ENCODE data around the gene PRPS1L1. TPM values are rescaled to one million over a fixed set of nuclear protein-coding genes. Genes with fewer than 3 reads are reported as not detected.

The PRPS1L1 gene
- not detected in 2 replicates for total RNA-seq (2014; rRNA removed)
- polyA plus RNA-seq (2012), result not detected

DNA sequence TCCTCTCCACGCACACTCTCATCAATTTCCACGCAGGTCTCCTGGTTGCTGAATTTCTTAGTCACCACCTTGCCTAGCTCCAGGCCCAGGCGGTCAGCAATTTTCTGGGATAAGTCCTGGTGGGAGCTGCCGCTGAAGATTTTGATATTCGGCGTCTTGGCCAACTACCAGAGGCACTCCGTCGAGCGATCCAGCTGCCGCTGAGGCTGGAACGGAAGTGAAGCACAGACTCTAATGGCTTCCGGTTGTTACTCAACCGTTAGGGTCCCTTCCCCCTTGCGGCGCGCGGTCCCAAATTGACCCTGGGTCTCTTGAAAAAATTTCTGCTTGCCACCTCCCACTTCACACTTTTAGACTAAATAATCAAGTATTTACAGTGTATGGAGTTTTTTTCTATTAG, at the start of gene PRPS1L1:
PRPS1L1 (minus strand) TSS at position 219 of the 400 bp plus-strand sequence.
- DNase-seq (ENCODE audit: low read depth), result no peak

DNA sequence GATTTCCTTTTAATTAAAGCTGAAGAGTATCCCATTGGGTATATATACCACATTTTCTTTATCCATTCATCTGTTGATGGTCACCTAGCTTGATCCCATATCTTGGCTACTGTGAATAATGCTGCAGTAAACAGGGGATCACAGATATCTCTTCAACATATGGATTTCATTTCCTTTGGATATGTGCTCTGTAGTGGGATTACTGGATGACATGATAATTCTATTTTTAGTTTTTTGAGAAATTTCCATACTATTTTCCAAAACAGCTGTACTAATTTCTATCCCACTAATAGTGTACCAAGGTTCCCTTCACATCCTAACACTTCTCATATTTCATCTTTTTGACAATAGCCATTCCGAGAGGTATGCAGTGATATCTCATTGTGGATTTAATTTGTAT, 48.8 kb upstream of the PRPS1L1 start:
- DNase-seq (ENCODE audit: low read depth), result no peak

DNA sequence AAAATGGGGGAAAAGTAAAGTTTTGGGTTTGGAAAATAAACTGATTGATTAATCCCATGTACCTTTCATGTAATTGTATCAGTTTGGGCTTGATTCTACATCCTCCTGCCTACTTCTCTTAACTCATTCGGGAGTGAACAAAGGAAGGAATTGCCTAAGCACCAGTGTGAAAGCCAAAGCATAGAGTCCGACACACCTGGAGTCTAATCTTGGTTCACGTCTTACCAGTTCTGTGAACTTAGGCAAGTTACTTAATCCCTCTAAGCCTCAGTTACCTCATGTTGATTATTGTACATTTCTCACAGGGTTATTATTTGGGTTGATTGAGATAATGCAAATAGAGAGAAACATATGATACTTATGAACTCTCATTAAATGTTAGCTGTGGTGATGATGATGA, 41.1 kb upstream of the PRPS1L1 start:
- no peak for DNase-seq (ENCODE audit: low read depth)

DNA sequence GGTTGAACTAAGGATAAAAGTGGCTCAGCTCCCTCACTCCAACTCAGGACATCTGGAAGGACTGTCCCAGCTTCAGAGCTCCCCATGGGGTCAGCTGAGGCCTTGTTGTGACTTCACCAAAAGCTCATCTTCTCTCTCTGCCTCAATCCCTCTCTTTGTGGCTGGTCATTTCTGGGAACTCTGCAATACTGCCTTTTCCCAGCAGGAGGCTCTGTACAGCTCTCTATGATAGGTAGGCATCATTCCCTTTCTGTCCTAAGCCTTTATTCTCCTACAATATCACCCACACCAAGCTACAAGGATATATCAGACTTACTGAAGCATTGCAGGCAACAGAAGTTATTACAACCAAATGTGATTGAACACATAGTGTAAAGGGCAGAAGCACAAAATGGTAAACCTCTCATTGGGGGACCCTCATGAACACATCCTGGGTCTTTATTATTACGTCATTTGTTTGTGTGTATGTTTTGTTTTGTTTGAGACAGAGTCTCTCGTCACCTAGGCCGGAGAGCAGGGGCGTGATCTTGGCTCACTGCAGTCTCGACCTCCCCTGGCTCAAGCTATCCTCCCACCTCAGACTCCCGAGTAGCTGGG, 36.7 kb upstream of the PRPS1L1 start:
- peak; percentile 34 for DNase-seq (ENCODE audit: low read depth)

DNA sequence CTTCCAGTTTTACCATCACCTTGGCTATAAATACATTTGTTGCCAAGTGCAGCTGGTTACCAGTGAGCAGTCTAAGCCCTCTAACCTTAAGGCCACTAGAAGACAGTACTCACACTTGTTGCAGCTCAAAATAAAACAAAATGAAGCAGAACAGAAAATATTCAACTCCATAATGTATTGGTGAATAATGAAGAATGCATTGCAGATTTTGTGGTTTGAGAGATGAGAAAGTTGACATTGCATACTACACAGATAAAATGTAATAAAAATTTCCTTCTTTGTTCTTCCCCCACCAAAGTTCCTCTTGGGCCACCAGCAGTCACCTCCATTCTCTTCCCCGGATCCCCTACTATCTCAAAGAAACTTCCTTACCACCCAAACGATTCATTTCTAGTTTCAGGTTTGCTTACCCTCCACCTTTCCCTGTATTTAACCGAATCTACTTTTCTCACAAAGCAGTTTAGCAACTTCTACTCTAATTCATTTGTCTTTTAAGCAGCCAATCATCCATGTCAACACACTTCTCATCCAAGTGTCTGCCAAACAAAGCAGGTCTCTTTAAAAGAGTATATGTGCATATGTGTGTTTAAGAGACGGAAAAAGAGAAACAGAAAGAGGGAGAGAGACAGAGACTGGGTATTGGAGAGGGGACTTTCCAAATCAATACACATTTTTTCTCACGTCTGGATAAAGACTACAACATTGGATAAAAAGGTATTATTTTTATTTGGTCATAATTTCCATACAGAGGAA, 35.7 kb upstream of the PRPS1L1 start:
- no peak for DNase-seq (ENCODE audit: low read depth)

DNA sequence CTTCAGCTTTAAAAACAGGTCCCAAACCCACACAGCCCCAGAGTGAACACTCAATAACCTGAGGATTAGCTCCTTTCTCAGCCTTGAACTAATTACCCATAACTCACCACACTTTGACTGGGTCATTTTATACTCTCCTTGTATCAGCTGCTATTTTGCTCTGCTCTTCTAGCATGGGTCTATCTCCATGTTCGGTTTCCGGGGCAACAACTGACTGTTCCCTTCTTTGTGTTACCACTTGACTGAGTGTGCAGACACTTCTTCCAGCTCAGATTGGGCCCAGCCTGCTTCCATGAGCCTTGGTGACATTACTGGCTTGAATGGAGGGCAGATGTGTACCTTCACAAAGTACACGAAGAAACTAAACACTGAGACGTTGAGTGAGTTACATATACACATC, 31.5 kb upstream of the PRPS1L1 start:
- no peak for DNase-seq (ENCODE audit: low read depth)

DNA sequence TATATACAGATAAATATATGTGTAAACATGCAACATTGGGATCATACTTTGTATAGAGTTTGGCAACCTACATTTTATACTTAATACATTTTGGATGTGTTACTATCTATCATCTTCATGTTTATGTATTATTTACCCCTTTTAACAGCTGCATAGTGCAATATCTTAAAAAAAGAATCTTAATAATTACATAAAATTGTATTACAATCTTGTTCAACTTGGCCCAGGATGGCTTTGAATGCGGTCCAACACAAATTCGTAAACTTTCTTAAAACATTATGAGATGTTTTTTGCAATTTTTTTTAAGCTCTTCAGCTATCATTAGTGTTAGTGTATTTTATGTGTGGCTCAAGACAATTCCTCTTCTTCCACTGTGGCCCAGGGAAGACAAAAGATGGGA, 26.3 kb upstream of the PRPS1L1 start:
- DNase-seq (ENCODE audit: low read depth), result no peak

DNA sequence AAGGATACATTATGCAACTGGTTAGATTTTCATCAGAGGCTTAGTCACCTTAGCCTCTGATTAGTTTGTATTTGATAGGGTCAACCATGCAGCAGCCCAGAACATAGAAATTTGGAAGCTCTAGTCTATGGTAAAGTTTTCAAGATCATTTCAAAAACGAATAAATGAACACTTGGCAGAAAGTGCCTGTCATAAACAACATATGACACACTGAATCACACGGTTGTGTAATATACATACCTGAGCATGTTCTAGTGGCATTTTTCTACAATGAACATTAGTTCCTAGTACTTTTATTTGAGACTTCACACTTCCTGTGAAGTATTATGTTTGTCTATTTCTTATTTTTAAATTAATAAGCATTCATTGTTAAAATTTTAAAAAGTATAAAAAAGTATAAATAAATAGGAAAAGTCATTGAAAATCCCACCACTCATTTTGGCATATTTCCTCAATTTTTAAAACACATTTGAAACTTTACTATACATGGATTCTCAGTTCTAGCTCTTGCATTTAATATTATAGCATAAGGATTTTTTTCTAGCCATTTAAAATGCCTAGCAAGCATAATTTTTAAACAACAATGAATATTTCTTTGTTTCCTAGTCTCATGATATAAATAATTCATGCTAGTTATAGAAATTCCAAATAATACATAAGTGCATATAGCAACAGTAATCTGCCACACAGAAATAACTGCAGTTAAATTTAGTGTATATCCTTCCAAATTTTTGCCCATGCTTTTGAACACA, 25.7 kb upstream of the PRPS1L1 start:
- DNase-seq (ENCODE audit: low read depth), result no peak

DNA sequence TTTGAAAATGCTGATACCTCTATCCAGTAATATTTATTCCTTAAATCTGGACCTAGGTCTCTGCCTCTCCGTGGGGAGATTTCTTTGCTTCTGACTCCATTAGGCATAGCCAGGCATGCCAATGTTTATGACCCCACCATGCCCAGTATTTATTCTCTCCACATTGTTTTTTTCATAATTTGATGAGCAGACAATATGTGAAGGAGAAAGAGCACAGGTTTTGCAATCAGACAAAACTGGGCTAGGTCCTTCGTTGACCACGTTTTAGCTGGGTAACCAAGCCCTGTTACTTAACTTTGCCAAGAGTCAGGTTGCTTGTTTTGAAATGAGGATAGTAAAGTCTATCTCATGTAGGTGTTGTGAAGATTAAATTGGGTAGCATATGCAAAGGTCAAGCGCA, 21.6 kb upstream of the PRPS1L1 start:
- no peak for DNase-seq (ENCODE audit: low read depth)

DNA sequence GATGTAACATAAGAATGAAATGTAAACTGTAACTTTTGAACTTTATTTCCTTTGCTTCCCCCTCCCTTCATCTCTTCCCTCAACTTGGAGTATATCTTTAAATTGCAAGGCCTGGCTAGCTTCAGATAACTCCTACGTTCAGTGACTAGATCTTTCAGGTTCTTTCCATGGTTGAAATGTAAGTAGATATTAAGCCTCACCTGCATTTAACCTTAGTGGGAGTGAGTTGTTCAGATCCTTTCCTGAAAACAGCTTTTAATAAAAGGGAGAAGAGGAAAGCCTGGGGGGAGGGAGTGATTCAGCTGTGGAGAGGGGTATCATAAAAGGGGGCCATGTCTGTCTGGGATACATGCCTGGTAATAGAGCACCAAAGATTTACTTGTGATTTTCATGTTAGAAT, 19.0 kb upstream of the PRPS1L1 start:
- DNase-seq (ENCODE audit: low read depth), result no peak

DNA sequence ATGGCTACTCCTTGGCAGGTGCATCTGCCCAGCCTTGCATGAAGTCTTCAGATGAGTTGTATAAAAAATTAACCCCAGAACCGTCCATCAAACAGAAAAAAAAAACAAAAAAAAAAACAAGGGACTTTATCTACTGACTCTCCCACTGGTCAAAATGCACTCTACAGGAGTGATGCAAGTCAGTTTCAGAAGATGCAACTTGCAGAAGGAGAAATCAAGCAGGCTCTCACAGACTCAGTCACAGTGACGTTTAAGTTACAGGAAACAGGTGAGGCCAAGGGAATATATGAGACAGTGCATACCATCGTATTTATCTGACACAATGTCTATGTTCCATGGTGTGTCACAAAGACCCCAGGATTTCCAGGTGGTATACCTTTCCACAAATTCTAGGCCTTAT, 17.5 kb upstream of the PRPS1L1 start:
- no peak for DNase-seq (ENCODE audit: low read depth)

DNA sequence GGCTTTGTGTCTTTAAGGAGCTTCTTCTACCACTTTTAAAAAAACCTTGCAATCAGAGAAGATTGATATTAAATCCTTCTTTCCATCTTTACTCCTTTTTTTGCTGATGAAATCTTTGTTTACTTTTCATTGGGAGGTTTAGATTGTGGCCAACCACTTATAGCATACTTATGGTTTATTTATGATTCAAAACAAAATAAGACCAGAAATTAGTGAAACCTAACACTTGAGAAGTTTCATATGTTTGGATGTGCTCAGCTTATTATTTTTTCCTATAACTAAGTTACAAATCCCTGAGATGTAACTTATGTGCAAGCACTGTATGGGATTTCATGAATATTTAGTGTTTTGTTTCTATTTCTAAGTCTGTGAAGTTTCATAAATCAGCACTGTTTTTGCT, 13.5 kb upstream of the PRPS1L1 start:
- no peak for DNase-seq (ENCODE audit: low read depth)

DNA sequence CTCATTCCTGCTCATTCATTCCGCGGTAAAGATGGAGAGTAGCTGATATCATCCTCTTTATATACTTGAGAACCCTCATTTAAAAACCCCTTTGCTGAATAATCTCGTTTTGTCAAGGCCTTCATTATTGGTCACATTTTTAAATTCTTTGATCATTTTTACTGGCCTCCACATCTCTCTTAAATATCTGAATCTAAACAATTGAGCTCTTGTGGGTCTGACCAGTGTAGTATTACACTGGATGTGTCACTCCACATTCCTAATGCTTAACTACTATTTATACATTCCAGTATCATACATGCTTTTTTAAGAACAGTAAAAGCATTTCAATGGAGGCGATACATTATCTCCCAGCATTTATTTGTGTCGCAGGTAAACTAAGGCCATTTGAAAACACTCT, 12.6 kb upstream of the PRPS1L1 start:
- DNase-seq (ENCODE audit: low read depth), result peak; percentile 40

DNA sequence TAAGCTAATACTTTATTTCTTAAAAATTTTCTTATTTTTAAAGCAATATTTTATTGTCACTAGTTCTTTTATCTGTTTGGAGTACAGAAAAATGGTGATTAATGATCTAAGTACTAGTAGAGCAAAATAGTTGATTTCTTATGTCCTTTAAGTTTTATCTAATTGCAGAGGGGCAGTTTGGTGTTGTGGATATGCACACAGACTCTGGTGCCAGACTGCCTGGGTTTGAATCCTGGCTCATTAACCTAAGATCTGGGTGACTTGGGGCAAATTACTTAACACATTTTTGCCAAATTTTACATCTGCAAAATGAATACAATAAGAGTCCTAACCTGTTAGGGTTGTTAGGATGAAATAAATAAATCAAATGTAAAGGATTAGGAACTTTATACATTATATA, 10.7 kb upstream of the PRPS1L1 start:
- no peak for DNase-seq (ENCODE audit: low read depth)

DNA sequence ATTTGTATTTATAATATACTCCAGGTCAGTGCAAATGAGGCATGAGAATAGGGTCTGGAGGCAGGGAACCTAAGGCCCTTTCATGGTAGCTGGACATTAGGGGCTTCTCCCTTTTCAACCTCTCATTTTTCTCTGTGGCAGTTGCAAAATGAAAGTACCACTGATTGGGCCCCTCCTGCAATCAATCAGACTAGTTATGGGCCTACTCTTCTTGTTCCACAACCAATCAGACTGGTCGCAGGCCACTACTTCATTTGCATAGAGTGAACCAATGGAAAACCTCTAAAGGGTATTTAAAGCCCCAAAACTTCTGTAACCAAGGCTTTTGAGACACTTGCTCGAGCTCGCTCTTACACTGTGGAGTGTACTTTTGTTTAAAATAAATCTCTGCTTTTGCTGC, 10.0 kb upstream of the PRPS1L1 start:
- peak; percentile 13 for DNase-seq (ENCODE audit: low read depth)

DNA sequence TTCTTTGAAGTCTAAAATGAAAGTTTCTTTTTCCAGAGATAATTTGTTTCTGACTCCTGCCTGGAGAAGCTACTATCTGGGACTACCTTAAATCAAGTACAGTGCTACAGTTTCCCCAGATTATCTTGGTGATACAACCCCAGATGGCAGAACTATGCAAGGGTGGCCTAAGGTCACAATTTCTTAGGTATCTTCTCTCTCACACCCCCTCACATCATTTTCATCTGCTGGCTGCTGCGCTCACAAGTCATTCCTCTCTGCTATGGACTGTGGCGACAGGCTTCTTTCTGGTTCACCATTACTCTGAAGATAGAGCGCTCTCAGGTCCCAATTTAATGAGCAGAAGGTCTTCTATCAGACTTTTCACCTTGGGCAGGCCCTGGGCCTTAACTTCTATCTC, 9.1 kb upstream of the PRPS1L1 start:
- DNase-seq (ENCODE audit: low read depth), result no peak

DNA sequence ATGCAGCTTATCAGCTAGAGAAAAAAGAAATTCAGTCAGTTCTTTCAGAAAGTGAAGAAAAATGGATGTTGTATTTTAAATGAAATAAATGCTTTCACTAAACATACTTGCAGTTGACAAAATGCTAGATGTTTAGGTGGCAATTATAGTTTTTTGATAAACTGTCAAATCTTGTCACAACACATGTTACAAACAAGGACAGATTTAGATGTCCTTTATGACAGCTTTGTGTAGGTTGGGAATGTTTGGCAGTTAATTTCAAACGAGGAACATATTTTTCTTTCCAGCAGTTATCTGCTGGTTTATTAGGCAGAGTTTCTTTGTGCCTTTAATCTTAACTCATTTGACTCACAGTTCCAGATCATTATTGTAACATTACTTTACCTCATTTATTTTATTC, 3.1 kb upstream of the PRPS1L1 start:
- DNase-seq (ENCODE audit: low read depth), result no peak

DNA sequence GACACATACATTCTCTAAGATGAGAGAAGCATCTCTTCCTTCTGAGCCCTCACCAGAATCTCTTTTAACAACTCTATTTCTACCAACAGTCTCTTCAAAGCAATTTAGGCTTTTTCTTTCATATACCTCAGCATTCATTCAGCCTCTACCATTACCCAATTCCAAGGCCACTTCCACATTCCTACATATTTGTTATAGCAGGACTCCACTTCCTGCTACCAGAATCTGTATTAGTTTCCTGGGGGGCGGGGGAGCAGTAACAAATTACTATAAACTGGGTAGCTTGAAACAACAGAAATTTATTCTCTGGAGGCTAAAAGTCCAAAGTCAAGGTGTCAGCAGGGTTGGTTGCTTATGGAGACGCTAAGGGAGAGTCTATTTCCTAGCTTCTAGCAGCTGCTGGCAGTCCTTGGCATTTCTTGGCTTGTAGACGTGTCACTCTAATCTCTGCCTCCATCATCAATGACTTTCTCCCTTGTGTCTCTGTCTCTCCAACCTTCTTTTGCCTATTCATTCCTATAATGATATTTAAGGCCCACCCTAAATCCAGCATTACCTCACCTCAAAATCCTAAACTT, 7.4 kb downstream of the PRPS1L1 start:
- peak; percentile 8 for DNase-seq (ENCODE audit: low read depth)

DNA sequence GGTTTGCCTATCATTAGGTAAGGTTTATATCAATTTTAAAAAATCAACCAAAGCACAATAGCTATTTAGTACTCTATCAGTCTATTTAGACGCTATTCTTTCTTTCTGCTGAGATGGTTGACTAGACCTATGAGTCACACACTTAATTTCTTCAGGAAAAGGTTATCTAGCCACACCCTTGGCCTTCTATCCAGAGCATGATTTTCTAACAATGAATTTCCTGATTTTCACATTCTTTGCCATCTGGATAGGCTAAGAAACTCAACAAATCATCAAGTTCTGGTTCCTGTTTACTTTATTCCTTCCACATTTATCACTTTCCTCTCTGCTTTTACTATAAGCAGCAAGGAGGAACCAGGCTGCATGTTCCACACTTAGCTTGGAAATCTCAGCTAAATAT, 8.1 kb downstream of the PRPS1L1 start:
- DNase-seq (ENCODE audit: low read depth), result peak; percentile 24

DNA sequence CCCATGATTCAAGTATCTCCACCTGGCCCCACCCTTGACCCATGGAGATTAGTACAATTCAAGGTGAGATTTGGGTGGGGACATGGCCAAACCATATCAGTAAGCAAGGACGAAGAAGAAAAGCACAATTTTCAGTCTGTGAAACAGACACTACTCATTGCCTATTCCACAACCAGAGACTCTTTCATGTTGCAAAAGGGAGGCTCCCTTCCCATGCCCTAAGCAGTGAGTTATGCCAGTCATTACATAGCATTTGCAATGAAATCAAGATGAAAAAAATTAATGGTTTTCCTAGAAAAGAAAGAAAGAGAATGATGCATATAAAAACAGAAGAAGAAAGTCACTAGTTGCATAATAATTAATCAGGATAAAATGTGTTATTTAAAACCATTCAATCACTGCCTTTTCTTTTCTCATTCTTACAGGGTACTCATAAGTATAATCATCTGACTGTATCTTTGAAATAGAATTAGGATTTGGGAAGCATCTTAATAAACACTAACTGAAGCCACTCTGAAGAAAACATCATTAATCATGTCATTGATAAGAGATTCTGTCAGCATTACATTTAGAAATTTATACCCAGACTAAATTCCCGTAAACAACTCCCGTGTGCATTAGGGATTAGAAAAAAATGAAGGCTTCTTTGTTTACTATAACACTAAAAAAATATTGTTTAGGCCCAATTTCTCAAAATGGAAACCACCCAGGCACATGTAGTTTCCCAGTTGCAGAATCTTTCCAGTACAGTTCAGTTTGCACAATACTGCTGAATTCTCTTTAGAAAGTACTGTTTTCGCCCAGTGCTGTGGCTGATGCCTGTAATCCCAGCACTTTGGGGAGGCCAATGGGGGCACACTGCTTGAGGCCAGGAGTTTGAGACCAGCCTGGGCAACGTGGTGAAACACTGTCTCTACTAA, 9.1 kb downstream of the PRPS1L1 start:
- no peak for DNase-seq (ENCODE audit: low read depth)
